Left lung (tissue), 10 donors: ENCODE measurements around the gene B3GALT4. TPM values are rescaled to one million over a fixed set of nuclear protein-coding genes. Genes with fewer than 3 reads are reported as not detected.

Experiments used
- ATAC-seq: fragments of 200-7000 bp; cut with Tn5 transposase; one replicate; pipeline ENCODE4 v1.9.1; 2020; ENCODE audit warnings: moderate library complexity
- DNase-seq, 4 donors: peaks; one replicate each; pipeline ENCODE4 v3.0.0-alpha.2; 2013 to 2020
- H3K27ac ChIP-seq, 2 donors: fragments of 200-600 bp; sonication (generic) in 1 of 2; one replicate each; pipeline versions ENCODE4 v1.5.0 to v1.8.0; 2020 to 2021
- H3K27me3 ChIP-seq, 2 donors: fragments of 200-600 bp; sonication (generic) in 1 of 2; one replicate each; pipeline versions ENCODE4 v1.5.0 to v1.8.0; 2020 to 2021
- H3K36me3 ChIP-seq, 2 donors: fragments of 200-600 bp; sonication (generic) in 1 of 2; one replicate each; pipeline versions ENCODE4 v1.5.0 to v1.8.0; 2020 to 2021
- H3K4me1 ChIP-seq, 2 donors: fragments of 200-600 bp; one replicate each; pipeline ENCODE4 v1.8.0; 2021
- H3K4me3 ChIP-seq, 2 donors: fragments of 200-600 bp; sonication (generic) in 1 of 2; one replicate each; pipeline versions ENCODE4 v1.5.0 to v1.8.0; 2020 to 2021; ENCODE audit warnings: mild to moderate bottlenecking in 1 of 2
- H3K9me3 ChIP-seq, 2 donors: fragments of 200-600 bp; sonication (generic) in 1 of 2; one replicate each; pipeline versions ENCODE4 v1.5.0 to v1.8.0; 2020 to 2021
- intact Hi-C, 2 donors: fragments of 100-400 bp; cut with DNase I; formaldehyde crosslinking; loops; one replicate each; pipeline versions ENCODE4 v1.11.2 to v1.14.2; 2022
- polyA plus RNA-seq, 6 donors: library from polyadenylated mRNA; unstranded; fragments of 120-200 nt; gene quantifications; one replicate each; pipeline ENCODE4 v1.2.1, GENCODE V29; 2013; ENCODE audit not compliant: insufficient read length in 6 of 6
- total RNA-seq, 2 donors: library from RNA; stranded (reverse); fragmentation: NEBNext Ultra II Directional; extraction: Animal tissue kit (Norgen Biotek cat#: 25700); gene quantifications; one replicate each; pipeline ENCODE4 v1.2.1, GENCODE V29; 2021
- TF ChIP-seq, protein P1 (sequence below), 2 donors: fragments of 200-600 bp; sonication (generic) in 1 of 2; IDR thresholded peaks; one replicate each; pipeline versions ENCODE4 v1.5.0 to v1.8.0; 2021; ENCODE audit warnings: antibody characterized with exemption in 2 of 2
- donor health status: DM: no; HTN: yes; CAD: no.
- donor health status: DM: no; HTN: no; CAD: no.

The B3GALT4 gene
- total and polyA plus RNA-seq, 8 donors: 3.5 to 12.9 (median 4.3) TPM

DNA sequence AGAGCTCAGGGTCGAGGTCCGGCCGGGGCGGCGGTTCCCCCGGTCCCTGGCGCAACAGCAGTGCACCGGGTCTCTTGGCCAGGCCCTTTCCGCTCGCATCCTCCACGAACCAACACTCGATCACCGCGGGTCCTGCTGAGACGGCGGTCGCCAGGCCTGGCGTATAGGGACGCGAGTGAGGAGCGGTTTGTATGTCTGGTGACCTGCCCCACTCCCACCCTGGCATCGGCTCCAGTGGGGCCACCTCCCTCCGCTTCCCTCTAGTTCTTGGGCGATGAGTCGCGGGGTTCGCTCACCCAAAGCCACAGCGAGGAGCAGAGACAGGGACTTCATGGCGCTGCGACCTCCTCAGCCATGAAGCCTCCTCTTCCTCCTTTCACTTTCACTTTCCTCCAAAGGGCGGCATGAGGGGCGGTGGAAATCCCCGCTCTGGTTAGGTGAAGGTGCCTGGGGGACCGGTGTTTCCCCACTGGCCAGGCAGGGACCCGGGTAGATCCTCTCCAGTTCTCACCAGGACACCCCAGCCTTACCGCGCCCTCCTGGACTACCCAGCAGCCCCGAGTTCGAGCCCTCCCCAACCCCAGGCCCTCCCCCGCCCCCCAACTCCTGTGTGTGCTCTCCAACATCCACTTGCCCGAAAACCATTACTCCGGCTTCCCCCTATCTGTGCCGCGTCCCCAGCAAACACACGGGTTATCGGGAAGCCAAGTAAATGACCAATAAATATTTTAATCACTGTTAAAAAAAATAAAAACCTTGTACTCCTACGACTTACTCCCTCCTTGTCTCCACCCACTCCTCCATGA lies 37.0 kb downstream of the B3GALT4 start, which contains the start of gene TAPBP:
TSS of gene TAPBP (minus strand) at position 370 of the 806 bp plus-strand sequence. CDS start at position 333, 37 bp downstream.
- Histone ChIP-seq H3K9me3 (no peaks in the 10 kb centered on the region), H3K4me3 (peak within 1 kb of the TSS; percentile 81 to 97), H3K4me1 (peaks cover 20 to 65% of the 10 kb centered on the region in 2 donors), H3K27ac (peak within 1 kb of the TSS; percentile 97 to 100), H3K36me3 (peaks cover 0 to 40% of the 10 kb centered on the region in 2 donors), H3K27me3 (no peaks in the 10 kb centered on the region)
- peak; percentile 63 to 89 (median 74) for DNase-seq
- peak; percentile 30 for ATAC-seq
- intact Hi-C loops: loop anchor here in 1 of 2 donors (10.0 kb wide), 1 partner anchor 101 kb away; the partner anchor contains the start of genes CUTA and PHF1
- TF ChIP-seq, protein P1, sequence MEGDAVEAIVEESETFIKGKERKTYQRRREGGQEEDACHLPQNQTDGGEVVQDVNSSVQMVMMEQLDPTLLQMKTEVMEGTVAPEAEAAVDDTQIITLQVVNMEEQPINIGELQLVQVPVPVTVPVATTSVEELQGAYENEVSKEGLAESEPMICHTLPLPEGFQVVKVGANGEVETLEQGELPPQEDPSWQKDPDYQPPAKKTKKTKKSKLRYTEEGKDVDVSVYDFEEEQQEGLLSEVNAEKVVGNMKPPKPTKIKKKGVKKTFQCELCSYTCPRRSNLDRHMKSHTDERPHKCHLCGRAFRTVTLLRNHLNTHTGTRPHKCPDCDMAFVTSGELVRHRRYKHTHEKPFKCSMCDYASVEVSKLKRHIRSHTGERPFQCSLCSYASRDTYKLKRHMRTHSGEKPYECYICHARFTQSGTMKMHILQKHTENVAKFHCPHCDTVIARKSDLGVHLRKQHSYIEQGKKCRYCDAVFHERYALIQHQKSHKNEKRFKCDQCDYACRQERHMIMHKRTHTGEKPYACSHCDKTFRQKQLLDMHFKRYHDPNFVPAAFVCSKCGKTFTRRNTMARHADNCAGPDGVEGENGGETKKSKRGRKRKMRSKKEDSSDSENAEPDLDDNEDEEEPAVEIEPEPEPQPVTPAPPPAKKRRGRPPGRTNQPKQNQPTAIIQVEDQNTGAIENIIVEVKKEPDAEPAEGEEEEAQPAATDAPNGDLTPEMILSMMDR (IDR thresholded peaks at IDR 0.05): no peak

DNA sequence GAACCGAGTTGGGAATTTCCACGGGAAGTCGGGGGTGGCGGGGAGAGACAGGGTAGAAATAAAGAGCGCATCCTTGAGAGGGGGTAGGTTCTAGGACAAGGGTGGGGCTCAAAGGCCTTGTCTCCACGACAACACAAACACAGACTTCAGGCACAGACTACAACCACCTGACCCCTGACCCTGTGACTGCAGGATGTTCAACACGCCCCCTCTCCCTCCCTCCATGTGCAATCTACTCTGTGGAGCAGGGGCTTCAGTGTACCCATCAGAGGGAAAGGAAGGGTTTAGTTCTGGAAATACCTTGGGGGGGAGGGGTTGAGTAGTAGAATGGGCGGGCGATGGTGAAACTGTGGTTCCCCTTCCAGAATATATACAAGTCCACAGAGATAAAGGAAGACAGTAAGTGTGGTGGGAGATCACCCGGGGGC lies 37.6 kb downstream of the B3GALT4 start:
- H3K4me1 ChIP-seq: peaks cover 20 to 72% of the 10 kb centered on the region in 2 donors

DNA sequence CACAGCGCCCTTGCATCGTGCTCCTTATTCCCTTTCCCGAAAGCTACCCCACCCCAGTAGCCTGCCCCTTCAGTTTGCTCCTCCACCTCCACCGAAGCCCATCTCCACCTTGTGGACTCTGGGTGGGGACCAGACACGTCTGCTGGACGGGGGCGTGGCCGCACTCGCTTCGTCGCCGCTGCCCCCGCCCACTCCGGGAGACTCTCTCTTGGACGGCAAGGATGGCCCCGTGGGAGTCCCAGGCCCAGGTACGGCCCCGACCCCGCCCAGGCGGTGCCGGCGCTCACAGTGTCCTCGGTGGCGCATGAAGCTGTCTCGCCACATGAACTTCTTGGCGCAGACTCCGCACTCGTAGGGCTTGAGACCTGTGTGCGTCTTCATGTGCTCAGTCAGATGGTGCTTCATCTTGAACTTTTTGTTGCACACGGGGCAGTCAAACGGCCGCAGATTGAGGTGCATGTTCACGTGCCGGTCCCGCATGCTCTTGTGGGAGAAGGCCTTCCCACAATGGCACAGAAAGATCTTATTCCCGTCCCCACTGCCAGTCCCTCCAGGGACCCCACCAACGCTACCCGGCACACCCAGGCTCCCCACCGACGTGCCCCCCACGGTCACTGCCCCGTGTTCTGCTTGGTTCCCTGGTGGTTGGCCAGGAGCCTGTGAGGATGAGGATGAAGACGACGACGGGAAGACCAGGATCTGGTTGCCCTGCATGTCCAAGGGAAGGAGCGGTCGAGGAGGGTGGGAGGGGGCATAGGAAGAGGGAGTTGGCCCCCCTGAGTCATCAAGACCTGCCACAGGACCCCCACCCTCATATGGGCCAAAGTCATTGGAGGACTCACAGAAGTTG lies 38.2 kb downstream of the B3GALT4 start:
- peak; percentile 10 for ATAC-seq
- H3K36me3 ChIP-seq: peaks cover 0 to 41% of the 10 kb centered on the region in 2 donors
- H3K27ac ChIP-seq: peak overlapping the region; percentile 97 to 100
- peak overlapping the region; percentile 81 to 97 for H3K4me3 ChIP-seq
- DNase-seq: peak in 3 of 4 donors; percentile 32 to 91 (median 72)
- no peaks in the 10 kb centered on the region for H3K27me3 ChIP-seq
- H3K4me1 ChIP-seq: peaks cover 20 to 73% of the 10 kb centered on the region in 2 donors
- TF ChIP-seq, protein P1 (IDR thresholded peaks at IDR 0.05): no peak
- intact Hi-C loops: loop anchor here in 1 of 2 donors (10.0 kb wide), 1 partner anchor 100 kb away; the partner anchor contains the start of genes CUTA and PHF1
- H3K9me3 ChIP-seq: no peaks in the 10 kb centered on the region

More for the DNA sequence above, 37.6 kb downstream of the B3GALT4 start:
- Histone ChIP-seq H3K9me3 (no peaks in the 10 kb centered on the region), H3K36me3 (peaks cover 0 to 41% of the 10 kb centered on the region in 2 donors), H3K27ac (peak overlapping the region; percentile 97 to 100), H3K4me3 (peak overlapping the region; percentile 81 to 97), H3K27me3 (no peaks in the 10 kb centered on the region)
- intact Hi-C loops: loop anchor here in 1 of 2 donors (10.0 kb wide), 1 partner anchor 100 kb away; the partner anchor contains the start of genes CUTA and PHF1
- DNase-seq (peak in 3 of 4 donors; percentile 63 to 87 (median 84)), ATAC-seq (peak; percentile 45)
- TF ChIP-seq, protein P1 (IDR thresholded peaks at IDR 0.05): no peak

DNA sequence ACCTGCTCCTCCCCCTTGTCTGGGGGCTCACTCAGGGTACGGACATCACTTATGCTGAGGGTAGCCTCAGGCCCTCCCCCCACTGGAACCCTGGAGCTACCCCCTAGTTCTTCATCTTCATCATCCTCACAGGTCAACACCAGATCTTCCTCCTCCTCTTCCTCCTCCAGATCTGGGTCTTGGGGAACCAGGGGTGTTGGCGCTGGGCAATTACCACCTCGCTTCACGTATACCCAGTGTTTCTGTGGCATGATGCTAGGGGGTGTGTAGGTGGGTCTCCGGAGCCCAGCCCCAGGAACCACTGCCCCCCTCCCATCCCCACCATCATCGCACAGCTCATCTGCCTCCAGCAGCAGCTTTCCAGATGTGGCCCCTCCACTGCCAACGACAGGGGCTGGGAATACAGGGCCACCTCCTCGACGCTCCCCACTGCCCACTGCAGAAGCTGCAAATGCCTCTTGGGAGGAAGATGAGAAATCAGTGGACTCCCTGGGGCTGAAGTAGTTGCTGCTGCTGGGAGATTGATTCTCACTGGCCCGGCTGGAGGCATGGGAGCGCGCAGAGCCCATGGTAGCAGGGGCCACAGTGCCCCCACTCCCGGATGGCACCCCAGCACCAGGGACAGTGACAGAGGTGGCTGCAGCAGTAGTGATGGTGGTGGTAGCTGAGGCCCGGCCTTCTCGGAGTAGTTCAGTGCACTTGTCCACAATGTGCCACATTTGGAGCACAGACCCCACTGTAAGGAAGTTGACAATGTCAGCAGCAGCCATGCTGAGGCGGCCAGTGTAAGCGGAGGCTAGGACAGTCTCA lies 39.1 kb downstream of the B3GALT4 start:
- DNase-seq (no peak), ATAC-seq (no peak)
- peaks cover 0 to 41% of the 10 kb centered on the region in 2 donors for H3K36me3 ChIP-seq
- intact Hi-C loops: loop anchor here in 1 of 2 donors (10.0 kb wide), 1 partner anchor 99 kb away; the partner anchor contains the start of genes CUTA and PHF1
- peaks cover 25 to 73% of the 10 kb centered on the region in 2 donors for H3K4me1 ChIP-seq
- no peaks in the 10 kb centered on the region for H3K27me3 ChIP-seq
- no peak overlapping the region for H3K4me3 ChIP-seq
- TF ChIP-seq, protein P1 (IDR thresholded peaks at IDR 0.05): no peak
- H3K27ac ChIP-seq: peak overlapping the region in 1 of 2 donors; percentile 100
- no peaks in the 10 kb centered on the region for H3K9me3 ChIP-seq
